Measurements from ENCODE around the gene P2RY13. TPM values are rescaled to one million over a fixed set of nuclear protein-coding genes. Genes with fewer than 3 reads are reported as not detected.

P2RY13 gene
- total RNA-seq, 1 experiment from 2014 or later = not detected

DNA sequence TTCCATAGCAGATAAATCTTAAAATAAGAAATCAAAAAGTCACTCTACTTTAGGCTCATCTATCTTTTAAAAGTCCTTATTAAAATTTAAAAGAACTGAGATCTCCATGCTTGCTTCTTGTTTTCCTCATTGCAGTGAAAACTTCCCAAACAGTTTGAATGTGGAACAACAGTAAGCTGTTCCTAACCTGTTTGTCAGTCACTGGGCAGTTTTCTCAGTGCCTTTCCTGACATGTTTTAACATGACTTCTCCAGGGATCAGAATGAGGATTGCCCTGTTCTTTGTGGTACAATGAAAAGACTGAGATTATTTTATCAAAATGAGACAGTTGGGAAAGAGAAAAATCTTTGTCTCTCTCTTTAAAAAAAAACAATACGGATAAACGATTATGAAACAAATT is 13.5 kb downstream of the P2RY13 start:
- no peak for DNase-seq
- H4K8ac ChIP-seq (replicated peaks; ENCODE audit: insufficient read length, low read depth, low read length) = no peak overlapping the region
- no peak overlapping the region for H2BK12ac ChIP-seq (ENCODE audit: insufficient read length, low read depth, low read length)
- no peak overlapping the region for H4K91ac ChIP-seq (ENCODE audit: insufficient read length, low read depth, low read length)
- no peak overlapping the region for H3K27ac ChIP-seq (ENCODE audit: insufficient read length, low read depth, low read length)
- TF ChIP-seq, protein P1, sequence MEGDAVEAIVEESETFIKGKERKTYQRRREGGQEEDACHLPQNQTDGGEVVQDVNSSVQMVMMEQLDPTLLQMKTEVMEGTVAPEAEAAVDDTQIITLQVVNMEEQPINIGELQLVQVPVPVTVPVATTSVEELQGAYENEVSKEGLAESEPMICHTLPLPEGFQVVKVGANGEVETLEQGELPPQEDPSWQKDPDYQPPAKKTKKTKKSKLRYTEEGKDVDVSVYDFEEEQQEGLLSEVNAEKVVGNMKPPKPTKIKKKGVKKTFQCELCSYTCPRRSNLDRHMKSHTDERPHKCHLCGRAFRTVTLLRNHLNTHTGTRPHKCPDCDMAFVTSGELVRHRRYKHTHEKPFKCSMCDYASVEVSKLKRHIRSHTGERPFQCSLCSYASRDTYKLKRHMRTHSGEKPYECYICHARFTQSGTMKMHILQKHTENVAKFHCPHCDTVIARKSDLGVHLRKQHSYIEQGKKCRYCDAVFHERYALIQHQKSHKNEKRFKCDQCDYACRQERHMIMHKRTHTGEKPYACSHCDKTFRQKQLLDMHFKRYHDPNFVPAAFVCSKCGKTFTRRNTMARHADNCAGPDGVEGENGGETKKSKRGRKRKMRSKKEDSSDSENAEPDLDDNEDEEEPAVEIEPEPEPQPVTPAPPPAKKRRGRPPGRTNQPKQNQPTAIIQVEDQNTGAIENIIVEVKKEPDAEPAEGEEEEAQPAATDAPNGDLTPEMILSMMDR (conservative IDR thresholded peaks at IDR 0.05) = no peak
- H2BK120ac ChIP-seq (ENCODE audit: low read depth, low read length, poor library complexity, severe bottlenecking) = no peak overlapping the region
- no peak overlapping the region for H3K56ac ChIP-seq (ENCODE audit: insufficient read length, low read depth, low read length)
- H3K23ac ChIP-seq (ENCODE audit: insufficient read length, low read depth, low read length) = no peak overlapping the region
- H3K4ac ChIP-seq (ENCODE audit: low read depth, low read length) = no peak overlapping the region
- H3K4me2 ChIP-seq (ENCODE audit: insufficient read depth, insufficient read length, low read length) = no peak overlapping the region
- no peak overlapping the region for H2AFZ ChIP-seq (ENCODE audit: low read length)
- H3K9ac ChIP-seq (ENCODE audit: extremely low read depth, insufficient read length, low read length) = no peak overlapping the region
- no peaks in the 10 kb centered on the region for H3K23me2 ChIP-seq (ENCODE audit: insufficient read length, low read depth, low read length, poor library complexity, severe bottlenecking)
- Mint-ChIP-seq H3K4me3 (no peak overlapping the region), H3K9me3 (no peaks in the 10 kb centered on the region), H3K27ac (peak overlapping the region in 2 of 3 experiments; percentile 68 to 96; a peak in 4 of 7 replicates), H3K4me1 (peaks cover 42 to 43% of the 10 kb centered on the region in 2 experiments), H3K36me3 (ENCODE audit: insufficient read depth in 1 of 3, low read depth in 3 of 3) (no peaks in the 10 kb centered on the region), H3K27me3 (ENCODE audit: low read depth) (no peaks in the 10 kb centered on the region)
- H2BK5ac ChIP-seq (ENCODE audit: insufficient read length, low read length) = no peak overlapping the region
- H3K79me2 ChIP-seq (ENCODE audit: insufficient read depth, low read length) = no peaks in the 10 kb centered on the region
- no peak overlapping the region for H3K14ac ChIP-seq (ENCODE audit: insufficient read depth, low read length)
- no peak overlapping the region for H2AK5ac ChIP-seq (ENCODE audit: insufficient read length, low read length)
- H4K5ac ChIP-seq (ENCODE audit: insufficient read length, low read depth, low read length) = no peak overlapping the region
- H3K9me3 ChIP-seq (ENCODE audit: control insufficient read depth, low read depth, low read length) = no peaks in the 10 kb centered on the region
- H2BK20ac ChIP-seq (ENCODE audit: low read depth, low read length, poor library complexity, severe bottlenecking) = no peak overlapping the region
- H3T11ph ChIP-seq (ENCODE audit: low read length) = no peak overlapping the region
- no CpG with 5 or more reads among the region's 2 CpGs for WGBS (ENCODE audit: extremely low coverage, insufficient read length, low lambda C conversion rate)
- no peaks in the 10 kb centered on the region for H3K79me1 ChIP-seq (ENCODE audit: insufficient read depth, low read depth, low read length, poor library complexity, severe bottlenecking)
- H3K4me1 ChIP-seq (ENCODE audit: insufficient read depth, low read length) = no peaks in the 10 kb centered on the region; the same call in 1 of the 2 replicates
- H3K18ac ChIP-seq (ENCODE audit: insufficient read length, low read depth, low read length) = no peak overlapping the region
- H4K20me1 ChIP-seq (ENCODE audit: control insufficient read depth, insufficient read depth, insufficient read length) = no peaks in the 10 kb centered on the region
- H3K27me3 ChIP-seq (ENCODE audit: insufficient read depth, low read length) = no peaks in the 10 kb centered on the region
- no peak overlapping the region for H2BK15ac ChIP-seq (ENCODE audit: low read depth, low read length)
